Activated CD4-positive, alpha-beta T cell treated with anti-CD3 and anti-CD28 coated beads for 36 hours (primary cell): Measurements from ENCODE around the gene BTRC. TPM values are rescaled to one million over a fixed set of nuclear protein-coding genes. Genes with fewer than 3 reads are reported as not detected.

Experiments used
- ATAC-seq: fragments of 200-7000 bp; cut with Tn5 transposase; one replicate; pipeline ENCODE4 v1.10.0; 2021; ENCODE audit warnings: mild to moderate bottlenecking, moderate library complexity
- CTCF ChIA-PET: fragments of 350-600 bp; sonication (Branson Sonifier 250); formaldehyde crosslinking; loops from one replicate; lab custom pipeline; 2021; ENCODE audit warnings: antibody characterized with exemption; lab: Charles Lee
- POLR2A ChIA-PET: fragments of 350-600 bp; sonication (Branson Sonifier 250); formaldehyde crosslinking; loops from one replicate; lab custom pipeline; 2021; ENCODE audit warnings: antibody characterized with exemption, inconsistent platforms; lab: Charles Lee
- DNase-seq: peaks from one replicate; pipeline ENCODE4 v3.0.0-alpha.2; 2020
- H3K27ac Mint-ChIP-seq: one replicate; pipeline ENCODE4 v1.8.0; 2021; ENCODE audit warnings: mixed read lengths
- H3K27me3 Mint-ChIP-seq: one replicate; pipeline ENCODE4 v1.8.0; 2021; ENCODE audit warnings: mixed read lengths
- H3K36me3 Mint-ChIP-seq: one replicate; pipeline ENCODE4 v1.8.0; 2021; ENCODE audit warnings: low read depth, mixed read lengths
- H3K4me1 Mint-ChIP-seq: one replicate; pipeline ENCODE4 v1.8.0; 2021; ENCODE audit warnings: mixed read lengths
- H3K4me3 Mint-ChIP-seq: one replicate; pipeline ENCODE4 v1.8.0; 2021; ENCODE audit warnings: mild to moderate bottlenecking, moderate library complexity, mixed read lengths
- H3K9me3 Mint-ChIP-seq: one replicate; pipeline ENCODE4 v1.8.0; 2021; ENCODE audit warnings: low read depth, mixed read lengths
- intact Hi-C, 2 experiments: fragments of 100-400 bp; cut with DNase I in 1 of 2; cut with micrococcal nuclease in 1 of 2; formaldehyde crosslinking; loops; one replicate each; pipeline versions ENCODE4 v1.14.2 to v1.15.1; 2022 to 2024; cut with DNase I, micrococcal nuclease
- total RNA-seq, 2 experiments: library from RNA; stranded (reverse); gene quantifications; one replicate each; pipeline ENCODE4 v1.2.3, GENCODE V29; 2021

BTRC gene
- total RNA-seq, 2 experiments from 2014 or later: 15.5 to 18.7 TPM

DNA sequence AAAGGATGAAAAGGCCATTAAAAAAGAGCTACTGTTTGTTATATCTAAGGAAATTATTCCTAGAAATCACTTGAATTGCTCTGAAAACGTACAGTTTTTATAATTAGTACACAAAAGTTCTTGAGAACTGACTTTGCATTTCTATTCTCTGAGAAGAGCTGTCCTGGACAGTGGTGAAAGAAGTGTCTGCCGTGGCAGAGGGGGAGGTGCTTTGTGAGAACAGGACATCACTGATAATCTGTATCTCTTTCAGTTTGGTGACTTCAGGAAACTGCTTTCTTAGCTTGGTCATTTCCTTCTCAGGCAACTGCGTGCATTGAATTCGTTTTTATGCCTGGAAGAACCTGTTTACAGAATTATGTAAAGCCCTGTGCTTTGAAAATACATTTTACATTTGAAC, 182.0 kb downstream of the BTRC start:
- intact Hi-C loops: loop anchor here (1.0 to 2.0 kb wide), 3 partner anchors 34 to 322 kb away; no protein-coding TSS in a partner anchor

DNA sequence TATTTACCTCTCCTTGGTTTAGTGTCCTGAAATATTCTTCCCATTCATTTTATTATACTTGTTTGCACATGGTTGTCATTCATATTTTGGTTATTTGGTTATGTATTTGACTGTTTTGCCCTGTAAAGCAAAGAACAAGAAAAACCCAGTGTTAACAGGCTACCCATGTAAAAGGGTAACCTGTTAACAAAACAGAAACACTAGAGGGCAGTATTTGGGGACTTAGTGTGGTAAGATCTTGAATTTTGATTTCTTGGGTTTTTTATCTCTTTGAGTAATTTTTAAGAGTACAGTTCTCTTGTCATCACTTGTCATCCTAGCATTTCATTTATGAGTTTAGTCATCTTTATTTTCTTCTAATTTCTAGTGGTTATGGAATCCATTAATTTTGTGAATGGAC, 182.8 kb downstream of the BTRC start:
- peaks cover 14% of the 10 kb centered on the region for H3K36me3 Mint-ChIP-seq
- H3K9me3 Mint-ChIP-seq: no peaks in the 10 kb centered on the region
- POLR2A ChIA-PET: no interaction called here
- no peak overlapping the region for H3K4me3 Mint-ChIP-seq
- H3K27ac Mint-ChIP-seq: no peak overlapping the region
- ATAC-seq (peak; percentile 23), DNase-seq (no peak)
- no peaks in the 10 kb centered on the region for H3K27me3 Mint-ChIP-seq
- CTCF ChIA-PET: interaction anchor here (0.9 to 3.2 kb wide), 7 partner anchors 9 to 314 kb away, joined by 3 to 20 read pairs (median 4); no protein-coding TSS in a partner anchor
- H3K4me1 Mint-ChIP-seq: no peaks in the 10 kb centered on the region
- intact Hi-C loops: loop anchor here (1.0 to 2.0 kb wide), 3 partner anchors 34 to 322 kb away; no protein-coding TSS in a partner anchor

More for the DNA sequence above, 182.0 kb downstream of the BTRC start:
- no peaks in the 10 kb centered on the region for H3K27me3 Mint-ChIP-seq
- ATAC-seq: no peak
- DNase-seq: no peak
- no peaks in the 10 kb centered on the region for H3K4me1 Mint-ChIP-seq
- no peak overlapping the region for H3K27ac Mint-ChIP-seq
- ChIA-PET CTCF (interaction anchor here (0.8 to 3.2 kb wide), 11 partner anchors 10 to 374 kb away, joined by 3 to 20 read pairs (median 4); no protein-coding TSS in a partner anchor), POLR2A (no interaction called here)
- no peak overlapping the region for H3K4me3 Mint-ChIP-seq
- peaks cover 14% of the 10 kb centered on the region for H3K36me3 Mint-ChIP-seq
- H3K9me3 Mint-ChIP-seq: no peaks in the 10 kb centered on the region

DNA sequence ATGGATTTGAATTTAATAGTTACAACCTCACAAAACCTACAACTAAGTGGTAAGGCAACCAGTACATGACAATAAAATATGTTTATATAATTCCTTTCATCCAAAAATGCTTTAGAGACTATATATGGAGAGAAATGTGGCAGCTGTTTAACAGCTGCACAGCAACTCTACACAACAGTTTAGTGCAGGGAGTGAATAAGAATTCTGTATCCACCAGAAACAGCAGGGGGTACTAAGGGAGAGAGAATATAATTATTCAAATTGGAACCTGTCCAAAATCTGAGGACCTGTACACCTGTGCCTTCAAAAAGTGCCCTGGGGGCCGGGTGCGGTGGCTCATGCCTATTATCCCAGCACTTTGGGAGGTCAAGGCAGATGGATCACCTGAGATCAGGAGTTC, 184.5 kb downstream of the BTRC start:
- DNase-seq: no peak
- Mint-ChIP-seq H3K4me1 (no peaks in the 10 kb centered on the region), H3K4me3 (no peak overlapping the region), H3K27ac (no peak overlapping the region), H3K27me3 (no peaks in the 10 kb centered on the region), H3K9me3 (no peaks in the 10 kb centered on the region), H3K36me3 (peaks cover 16% of the 10 kb centered on the region)
- ATAC-seq: no peak
- CTCF ChIA-PET: interaction anchor here (1.0 to 1.5 kb wide), 2 partner anchors 12 to 471 kb away, joined by 3 to 7 read pairs; no protein-coding TSS in a partner anchor
- intact Hi-C loops: no loop called here
- POLR2A ChIA-PET: no interaction called here

DNA sequence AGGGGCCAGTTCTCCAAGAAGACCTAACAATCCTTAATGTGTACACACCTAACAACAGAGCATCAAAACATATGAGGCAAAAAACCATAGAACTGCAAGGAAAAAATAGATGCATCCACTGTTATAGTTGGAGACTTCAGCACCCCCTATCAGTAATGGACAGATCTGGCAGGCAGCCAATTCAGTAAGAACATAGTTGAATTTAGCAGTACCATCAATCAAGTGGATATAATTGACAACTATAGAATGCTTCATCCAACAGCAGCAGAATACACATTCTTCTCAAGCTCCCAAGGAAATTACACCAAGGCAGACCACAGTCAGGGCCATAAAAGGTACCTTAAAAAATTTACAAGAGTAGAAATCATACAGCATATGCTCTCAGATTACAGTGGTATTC, 191.9 kb downstream of the BTRC start:
- POLR2A ChIA-PET: no interaction called here
- CTCF ChIA-PET: interaction anchor here (1.1 to 1.5 kb wide), 3 partner anchors 9 to 235 kb away, joined by 3 to 4 read pairs (median 3); no protein-coding TSS in a partner anchor
- Mint-ChIP-seq H3K4me1 (peaks cover 5% of the 10 kb centered on the region), H3K9me3 (no peaks in the 10 kb centered on the region), H3K36me3 (peaks cover 6% of the 10 kb centered on the region), H3K4me3 (no peak overlapping the region), H3K27ac (no peak overlapping the region), H3K27me3 (no peaks in the 10 kb centered on the region)
- no peak for DNase-seq
- intact Hi-C loops: no loop called here
- no peak for ATAC-seq

DNA sequence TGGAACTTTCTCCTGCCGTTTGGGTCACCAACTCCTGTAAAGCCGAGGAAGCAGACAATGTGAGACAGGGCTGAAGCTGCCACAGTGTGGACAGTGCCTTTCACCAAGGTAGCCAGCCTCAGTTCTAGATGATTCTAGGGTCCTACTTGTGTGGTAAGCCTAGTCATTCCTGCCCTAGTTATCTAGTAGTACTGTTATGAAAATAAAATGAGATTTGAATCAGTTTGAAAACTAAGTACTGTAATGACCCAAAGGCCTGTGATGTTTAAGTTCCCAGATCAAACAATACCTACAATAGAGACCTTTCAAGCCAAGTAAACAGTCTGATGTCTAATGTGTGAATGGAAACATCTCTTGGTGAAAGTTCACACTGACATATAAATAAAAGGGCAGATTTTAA, 197.0 kb downstream of the BTRC start:
- ChIA-PET CTCF (interaction anchor here (0.6 to 1.1 kb wide), 2 partner anchors 19 to 72 kb away, joined by 3 read pairs; no protein-coding TSS in a partner anchor), POLR2A (no interaction called here)
- no peaks in the 10 kb centered on the region for H3K27me3 Mint-ChIP-seq
- DNase-seq (no peak), ATAC-seq (peak; percentile 88)
- H3K27ac Mint-ChIP-seq: no peak overlapping the region
- H3K4me1 Mint-ChIP-seq: peaks cover 5% of the 10 kb centered on the region
- peaks cover 13% of the 10 kb centered on the region for H3K36me3 Mint-ChIP-seq
- H3K4me3 Mint-ChIP-seq: no peak overlapping the region
- intact Hi-C loops: no loop called here
- H3K9me3 Mint-ChIP-seq: no peaks in the 10 kb centered on the region

- intact Hi-C loops: no loop called here
- Mint-ChIP-seq H3K36me3 (peaks cover 13% of the 10 kb centered on the region), H3K27ac (no peak overlapping the region), H3K4me1 (peaks cover 5% of the 10 kb centered on the region), H3K4me3 (no peak overlapping the region), H3K27me3 (no peaks in the 10 kb centered on the region), H3K9me3 (no peaks in the 10 kb centered on the region)
- ChIA-PET POLR2A (interaction anchor here (0.7 kb wide), 1 partner anchor 586 kb away, joined by 3 read pairs; no protein-coding TSS in a partner anchor), CTCF (interaction anchor here (0.6 to 0.8 kb wide), 2 partner anchors 19 to 303 kb away, joined by 3 to 4 read pairs; no protein-coding TSS in a partner anchor)
- ATAC-seq: no peak
- no peak for DNase-seq
Measured at GRCh38 chr10:101552442-101552841, 198.5 kb downstream of the BTRC start.

DNA sequence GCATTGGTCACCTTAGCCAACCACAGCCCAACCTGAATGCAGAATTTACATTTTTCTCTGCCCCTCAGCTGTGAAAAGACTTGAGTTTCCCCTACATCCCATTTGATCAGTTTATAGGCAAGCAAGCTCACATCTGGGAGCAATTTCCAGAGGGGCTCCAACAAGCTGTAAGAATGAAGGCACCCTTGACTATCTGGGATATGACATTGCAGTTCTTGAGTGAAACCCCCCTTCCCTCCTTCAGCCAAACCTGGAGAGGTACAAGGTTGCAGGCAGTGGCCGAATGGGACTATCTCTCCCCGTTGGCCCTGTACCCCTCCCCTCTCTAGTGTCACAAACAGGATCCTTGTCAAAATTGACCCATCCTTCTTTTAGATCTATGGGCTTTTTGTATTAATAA, 203.6 kb downstream of the BTRC start:
- Mint-ChIP-seq H3K36me3 (peaks cover 3% of the 10 kb centered on the region), H3K4me3 (no peak overlapping the region), H3K27me3 (peaks cover 3% of the 10 kb centered on the region), H3K27ac (no peak overlapping the region), H3K9me3 (no peaks in the 10 kb centered on the region), H3K4me1 (peaks cover 11% of the 10 kb centered on the region)
- intact Hi-C loops: no loop called here
- DNase-seq (no peak), ATAC-seq (no peak)
- ChIA-PET CTCF (interaction anchor here (0.5 to 1.5 kb wide), 3 partner anchors 11 to 459 kb away, joined by 3 read pairs; no protein-coding TSS in a partner anchor), POLR2A (no interaction called here)

GRCh38 chr10:101558204-101558603, 204.2 kb downstream of the BTRC start:
- DNase-seq: no peak
- POLR2A ChIA-PET: no interaction called here
- Mint-ChIP-seq H3K27ac (no peak overlapping the region), H3K4me1 (peaks cover 11% of the 10 kb centered on the region), H3K27me3 (peaks cover 3% of the 10 kb centered on the region), H3K4me3 (no peak overlapping the region), H3K9me3 (no peaks in the 10 kb centered on the region), H3K36me3 (peaks cover under 1% of the 10 kb centered on the region)
- CTCF ChIA-PET: interaction anchor here (0.7 to 1.0 kb wide), 3 partner anchors 22 to 277 kb away, joined by 3 read pairs; no protein-coding TSS in a partner anchor
- intact Hi-C loops: no loop called here
- ATAC-seq: peak; percentile 39

DNA sequence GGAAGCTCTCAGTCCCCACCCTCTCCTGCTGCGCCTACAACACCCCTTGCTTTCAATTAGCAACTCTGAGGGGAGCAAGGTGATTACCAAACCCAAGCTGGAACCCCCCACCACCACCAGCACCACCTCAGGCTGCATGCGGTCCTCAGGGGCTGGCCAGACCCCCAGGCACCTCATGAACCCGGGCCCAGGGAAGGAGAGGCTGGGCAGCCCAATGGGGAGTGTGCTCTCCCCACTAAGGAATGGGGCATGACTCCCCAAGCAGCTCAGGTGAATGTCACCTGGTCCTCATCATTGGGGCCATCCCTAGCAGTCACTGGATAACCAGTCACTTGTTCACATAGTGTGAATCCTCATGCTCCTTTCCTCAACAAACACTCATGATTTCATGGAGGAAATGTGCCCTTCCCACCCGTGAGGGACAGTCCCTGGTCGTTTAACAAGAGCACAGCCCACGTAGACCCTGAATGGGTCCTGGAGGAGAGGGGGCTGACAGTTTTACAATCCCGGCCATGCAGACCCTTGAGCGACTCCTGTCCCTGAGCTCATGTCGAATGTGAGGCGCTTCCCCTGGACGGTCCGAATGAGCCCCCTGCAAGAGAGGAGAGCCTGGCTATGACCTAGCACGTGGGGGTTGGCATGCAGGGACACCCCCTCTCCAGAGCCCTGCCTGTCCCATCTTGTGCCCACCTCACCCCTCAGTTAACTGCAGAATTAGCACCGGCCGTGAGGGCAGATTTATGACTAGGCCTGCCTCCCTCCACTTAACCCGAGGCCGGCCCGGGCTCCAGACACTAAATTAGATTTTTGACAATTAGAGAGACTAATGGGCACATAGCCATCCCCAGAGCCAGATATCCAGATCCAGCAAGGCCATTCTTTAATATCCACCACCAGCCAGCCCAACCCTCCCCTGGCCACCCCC, 205.0 kb downstream of the BTRC start:
- no peak for DNase-seq
- Mint-ChIP-seq H3K4me1 (peaks cover 11% of the 10 kb centered on the region), H3K9me3 (no peaks in the 10 kb centered on the region), H3K27ac (no peak overlapping the region), H3K4me3 (no peak overlapping the region), H3K27me3 (peaks cover 5% of the 10 kb centered on the region), H3K36me3 (no peaks in the 10 kb centered on the region)
- ChIA-PET POLR2A (no interaction called here), CTCF (interaction anchor here (0.7 to 1.0 kb wide), 3 partner anchors 23 to 277 kb away, joined by 3 read pairs; no protein-coding TSS in a partner anchor)
- no peak for ATAC-seq
- intact Hi-C loops: no loop called here

DNA sequence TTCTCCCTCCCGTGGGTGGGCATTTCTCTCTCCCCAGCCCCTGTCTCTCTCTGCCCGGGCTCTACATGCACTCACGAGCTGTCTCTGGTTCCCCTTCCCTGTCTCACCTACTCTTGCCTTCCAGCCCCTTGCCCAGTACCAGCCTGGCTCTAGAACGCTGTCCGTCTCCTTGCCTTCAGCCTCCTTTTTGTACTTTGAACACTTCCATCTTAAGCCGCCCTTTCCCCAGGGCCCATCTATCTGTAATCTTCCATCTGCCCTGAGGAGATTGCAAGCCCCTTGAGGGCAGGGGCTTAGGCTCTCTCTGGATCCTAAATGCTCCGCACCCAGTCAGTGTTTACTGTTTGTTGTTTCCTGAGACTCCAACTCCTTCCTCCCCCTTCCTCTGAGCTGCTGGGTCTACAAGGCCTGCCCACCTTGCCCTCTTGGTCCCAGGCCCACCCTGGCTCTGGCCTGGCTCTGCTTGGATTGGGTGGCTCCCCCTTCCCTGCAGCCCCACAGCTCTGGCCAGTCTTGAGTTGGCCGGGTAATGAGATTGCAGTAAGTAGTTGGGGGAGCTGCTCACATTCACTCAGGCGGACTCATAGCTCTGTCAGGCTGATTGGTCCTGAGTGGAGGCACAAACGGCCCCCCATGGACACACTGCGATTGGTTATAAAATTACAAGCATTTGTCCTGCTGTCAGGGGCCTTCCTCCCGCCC, 205.8 kb downstream of the BTRC start:
- Mint-ChIP-seq H3K4me3 (no peak overlapping the region), H3K27ac (no peak overlapping the region), H3K36me3 (no peaks in the 10 kb centered on the region), H3K27me3 (peaks cover 7% of the 10 kb centered on the region), H3K4me1 (peaks cover 11% of the 10 kb centered on the region), H3K9me3 (no peaks in the 10 kb centered on the region)
- no peak for DNase-seq
- CTCF ChIA-PET: interaction anchor here (0.5 to 1.9 kb wide), 3 partner anchors 11 to 236 kb away, joined by 3 to 9 read pairs (median 3); no protein-coding TSS in a partner anchor
- ATAC-seq: no peak
- POLR2A ChIA-PET: no interaction called here
- intact Hi-C loops: no loop called here
